ENCODE results near the gene PTOV1. TPM values are rescaled to one million over a fixed set of nuclear protein-coding genes. Genes with fewer than 3 reads are reported as not detected.
A peak's percentile ranks its signal among the peaks of the same experiment; 100 is the strongest.

PTOV1 gene
- total and polyA plus RNA-seq, 2 of the 8 experiments (the other 6 are each of a cell fraction or from before 2014, with no cell fraction given), result 147 to 251 TPM

- peak overlapping the region; percentile 97; the same call in 1 of the 2 replicates for H2BK15ac ChIP-seq (ENCODE audit: low read length)
- H2AFZ ChIP-seq (ENCODE audit: low read length), result peak overlapping the region; percentile 98
- peaks cover 0 to 13% (median 7%) of the 10 kb centered on the region in 4 experiments; a peak in 6 of 7 replicates for H3K4me1 ChIP-seq (replicated peaks in 1 of 4; ENCODE audit: control insufficient read depth in 3 of 4, insufficient read depth in 4 of 4, low read length in 3 of 4)
- no peak for FAIRE-seq
- peak overlapping the region; percentile 97 for H4K5ac ChIP-seq (ENCODE audit: insufficient read length, low read depth, low read length)
- CTCF ChIA-PET (ENCODE audit: partially characterized antibody), result interaction anchor here (0.6 to 1.8 kb wide), 3 partner anchors 11 to 14 kb away, joined by 3 to 6 read pairs (median 3); no protein-coding TSS in a partner anchor
- H3K27ac ChIP-seq (ENCODE audit: low read depth, low read length), result peak overlapping the region; percentile 99
- 2% methylated on average over 40 of the region's 46 CpGs; no CpG with 5 or more reads in 1 of the 2 experiments for WGBS, 2 experiments (ENCODE audit: extremely low coverage in 1 of 2, insufficient coverage in 1 of 2, insufficient read length in 1 of 2, insufficient replicate concordance in 2 of 2, low coverage in 1 of 2, low lambda C conversion rate in 2 of 2, missing lambda C conversion rate in 1 of 2)
- peak overlapping the region; percentile 94 for H3K18ac ChIP-seq (ENCODE audit: extremely low read depth, low read length)
- H4K91ac ChIP-seq (replicated peaks; ENCODE audit: insufficient read length, low read length), result peak overlapping the region; percentile 97
- H2BK5ac ChIP-seq (ENCODE audit: low read depth, low read length), result peak overlapping the region; percentile 100
- H3K36me3 ChIP-seq (ENCODE audit: control insufficient read depth in 2 of 4, insufficient read depth in 4 of 4, low read length in 3 of 4), result peaks cover 5 to 22% (median 18%) of the 10 kb centered on the region in 4 experiments
- peaks cover 5 to 7% of the 10 kb centered on the region in 2 experiments for H4K20me1 ChIP-seq (replicated peaks in 1 of 2; ENCODE audit: control insufficient read depth in 1 of 2, insufficient read depth in 2 of 2, low read length in 2 of 2)
- peaks cover 0 to 30% of the 10 kb centered on the region in 2 experiments; a peak in 2 of 4 replicates for H3K79me2 ChIP-seq (ENCODE audit: control insufficient read depth in 1 of 2, insufficient read depth in 2 of 2, low read length in 2 of 2)
- peak overlapping the region; percentile 90 to 92 for H3K4me2 ChIP-seq (ENCODE audit: insufficient read depth in 1 of 2, low read depth in 2 of 2, low read length in 2 of 2)
- H2AK5ac ChIP-seq (ENCODE audit: low read depth, low read length), result peak overlapping the region; percentile 86; the same call in 1 of the 2 replicates
- peak overlapping the region; percentile 99; the same call in 1 of the 2 replicates for H4K8ac ChIP-seq (ENCODE audit: extremely low read depth, insufficient read depth, low read length)
- no peak overlapping the region for H3K14ac ChIP-seq (ENCODE audit: insufficient read length)
- 0 out of 2 replicates have a peak overlapping the region, but pooled peaks have one; percentile 87 for H2BK20ac ChIP-seq (ENCODE audit: low read length)
- no peak overlapping the region for H3K23ac ChIP-seq (ENCODE audit: insufficient read length)
- peak overlapping the region; percentile 44 for H2BK120ac ChIP-seq (replicated peaks; ENCODE audit: low read depth, low read length)
- DNase-seq (ENCODE audit: low read depth in 1 of 2, low spot score in 2 of 2), result peak; percentile 95 to 96
- peaks cover 19% of the 10 kb centered on the region for H3K79me1 ChIP-seq (ENCODE audit: low read depth, low read length)
- H3K23me2 ChIP-seq (ENCODE audit: low read depth, low read length), result peaks cover 16% of the 10 kb centered on the region
- H3K4me3 ChIP-seq (ENCODE audit: extremely low read depth in 1 of 4, insufficient read depth in 2 of 4, low read depth in 3 of 4, low read length in 4 of 4), result peak overlapping the region; percentile 90 to 95 (median 92)
- H2BK12ac ChIP-seq (ENCODE audit: low read depth, low read length), result peak overlapping the region; percentile 99
- POLR2A ChIA-PET (ENCODE audit: partially characterized antibody), result interaction anchor here (0.8 to 6.2 kb wide), 21 partner anchors 10 to 377 kb away, joined by 3 to 76 read pairs (median 5); partner anchors contain the start of genes ATF5, CPT1C, MED25 and NUP62
- peak overlapping the region; percentile 94 to 99 (median 98) for H3K9ac ChIP-seq (replicated peaks in 1 of 4; ENCODE audit: extremely low read depth in 1 of 4, low read depth in 3 of 4, low read length in 3 of 4)
- H3K4ac ChIP-seq (replicated peaks; ENCODE audit: insufficient read length, low read depth, low read length), result peak overlapping the region; percentile 89
- H3K27me3 ChIP-seq (replicated peaks in 1 of 4; ENCODE audit: control insufficient read depth in 3 of 4, extremely low read depth in 1 of 4, insufficient read depth in 3 of 4, low read length in 3 of 4), result no peaks in the 10 kb centered on the region
- H3K9me3 ChIP-seq (ENCODE audit: insufficient read depth in 2 of 2, low read depth in 1 of 2, low read length in 1 of 2), result no peaks in the 10 kb centered on the region
- H3K56ac ChIP-seq (replicated peaks; ENCODE audit: insufficient read length, low read depth, low read length), result peak overlapping the region; percentile 93
- TF ChIP-seq MAFK (IDR thresholded peaks at IDR 0.05; ENCODE audit: low read depth, low read length) (no peak), TAF1 (IDR thresholded peaks at IDR 0.05; ENCODE audit: low read depth, low read length) (no peak; the same call in 1 of the 2 replicates), KDM5A (IDR thresholded peaks at IDR 0.05; ENCODE audit: low read length) (peak; percentile 92), YY1 (IDR thresholded peaks at IDR 0.05; ENCODE audit: low read depth, low read length) (peak; percentile 98), RAD21 (IDR thresholded peaks at IDR 0.05 in 1 of 2, conservative IDR thresholded peaks at IDR 0.05 in 1 of 2; ENCODE audit: low read depth in 2 of 2, low read length in 2 of 2) (no peak), JUND (IDR thresholded peaks at IDR 0.05; ENCODE audit: low read length) (peak; percentile 31; the same call in 1 of the 2 replicates), RXRA (IDR thresholded peaks at IDR 0.05; ENCODE audit: insufficient read depth, low read depth, low read length) (no peak), SIN3A (conservative IDR thresholded peaks at IDR 0.05 in 1 of 2, IDR thresholded peaks at IDR 0.05 in 1 of 2; ENCODE audit: low read depth in 1 of 2, low read length in 2 of 2) (no peak; a peak in 2 of 4 replicates), CHD2 (IDR thresholded peaks at IDR 0.05; ENCODE audit: low read length) (no peak), BACH1 (IDR thresholded peaks at IDR 0.05; ENCODE audit: low read length) (no peak)
- TF ChIP-seq, protein P1, sequence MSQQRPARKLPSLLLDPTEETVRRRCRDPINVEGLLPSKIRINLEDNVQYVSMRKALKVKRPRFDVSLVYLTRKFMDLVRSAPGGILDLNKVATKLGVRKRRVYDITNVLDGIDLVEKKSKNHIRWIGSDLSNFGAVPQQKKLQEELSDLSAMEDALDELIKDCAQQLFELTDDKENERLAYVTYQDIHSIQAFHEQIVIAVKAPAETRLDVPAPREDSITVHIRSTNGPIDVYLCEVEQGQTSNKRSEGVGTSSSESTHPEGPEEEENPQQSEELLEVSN (IDR thresholded peaks at IDR 0.05), result peak; percentile 31; the same call in 1 of the 2 replicates
Observed at GRCh38 chr19:49876422-49877019, 25.6 kb downstream of the PTOV1 start.

Measured in H1 (cell line).